Fibroblast of lung (primary cell): ENCODE measurements around the gene POU2AF2.

Source experiments
- CTCF ChIP-seq, 2 donors: IDR thresholded peaks in 1 of 2; conservative IDR thresholded peaks in 1 of 2; 1 replicate in 1 of 2; 2 replicates in 1 of 2; pipeline ENCODE4 v1.5.1; 2011 to 2012; ENCODE audit warnings: low read length in 2 of 2, control low read depth in 1 of 2, inconsistent platforms in 1 of 2, low read depth in 1 of 2, mild to moderate bottlenecking in 1 of 2
- EZH2 ChIP-seq: IDR thresholded peaks from 2 replicates; pipeline ENCODE4 v1.5.1; 2012; ENCODE audit warnings: low read length, control low read depth, mild to moderate bottlenecking; ENCODE audit errors: missing control alignments

- TF ChIP-seq CTCF (conservative IDR thresholded peaks at IDR 0.05 in 1 of 2, IDR thresholded peaks at IDR 0.05 in 1 of 2; ENCODE audit: low read depth in 1 of 2, low read length in 2 of 2) = no peak
- no peak for TF ChIP-seq EZH2
Measured at GRCh38 chr11:111312076-111312475, 66.6 kb downstream of the POU2AF2 start.
